Measurements from ENCODE around the gene PLAC1.

DNA sequence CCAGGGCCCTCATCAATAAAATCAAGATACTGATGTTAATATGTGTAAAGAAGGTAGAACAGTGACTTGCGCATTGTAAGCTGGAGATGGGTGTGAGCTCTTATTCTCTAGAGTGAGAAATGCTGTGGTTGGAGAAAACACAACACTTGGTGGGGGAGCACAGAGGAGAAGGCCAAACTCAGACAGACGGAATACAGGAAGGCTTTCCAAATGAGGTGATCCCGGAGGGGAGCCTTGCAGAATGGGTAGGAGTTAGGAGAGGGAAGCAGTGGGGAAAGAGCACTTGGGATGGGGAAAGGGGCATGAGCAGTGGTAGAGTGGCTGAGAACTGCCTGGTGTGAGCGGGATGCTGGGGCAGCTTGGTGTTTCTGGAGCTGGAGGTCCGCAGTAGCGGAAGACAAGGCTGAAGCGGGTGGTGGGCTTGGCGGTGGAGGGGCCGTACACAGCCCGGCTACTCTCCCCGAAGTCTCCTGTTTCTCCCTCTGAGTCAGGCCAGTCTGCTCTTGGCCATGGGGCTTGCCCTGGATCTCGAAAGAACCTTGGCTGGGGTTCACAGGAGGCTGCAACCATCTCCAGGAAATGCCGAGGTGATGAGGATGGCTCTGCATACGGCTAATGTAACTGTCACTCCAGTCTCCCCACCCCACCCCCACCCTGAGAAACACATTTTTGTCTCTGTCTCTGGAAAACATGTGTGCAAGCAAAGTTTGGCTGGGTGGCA, 11.3 kb upstream of the PLAC1 start:
- TF ChIP-seq, protein P1, sequence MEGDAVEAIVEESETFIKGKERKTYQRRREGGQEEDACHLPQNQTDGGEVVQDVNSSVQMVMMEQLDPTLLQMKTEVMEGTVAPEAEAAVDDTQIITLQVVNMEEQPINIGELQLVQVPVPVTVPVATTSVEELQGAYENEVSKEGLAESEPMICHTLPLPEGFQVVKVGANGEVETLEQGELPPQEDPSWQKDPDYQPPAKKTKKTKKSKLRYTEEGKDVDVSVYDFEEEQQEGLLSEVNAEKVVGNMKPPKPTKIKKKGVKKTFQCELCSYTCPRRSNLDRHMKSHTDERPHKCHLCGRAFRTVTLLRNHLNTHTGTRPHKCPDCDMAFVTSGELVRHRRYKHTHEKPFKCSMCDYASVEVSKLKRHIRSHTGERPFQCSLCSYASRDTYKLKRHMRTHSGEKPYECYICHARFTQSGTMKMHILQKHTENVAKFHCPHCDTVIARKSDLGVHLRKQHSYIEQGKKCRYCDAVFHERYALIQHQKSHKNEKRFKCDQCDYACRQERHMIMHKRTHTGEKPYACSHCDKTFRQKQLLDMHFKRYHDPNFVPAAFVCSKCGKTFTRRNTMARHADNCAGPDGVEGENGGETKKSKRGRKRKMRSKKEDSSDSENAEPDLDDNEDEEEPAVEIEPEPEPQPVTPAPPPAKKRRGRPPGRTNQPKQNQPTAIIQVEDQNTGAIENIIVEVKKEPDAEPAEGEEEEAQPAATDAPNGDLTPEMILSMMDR (IDR thresholded peaks at IDR 0.05): no peak
- TF ChIP-seq SIN3A (IDR thresholded peaks at IDR 0.05; ENCODE audit: borderline replicate concordance, insufficient read depth, low read depth, low read length) (no peak), POLR2AphosphoS5 (IDR thresholded peaks at IDR 0.05; ENCODE audit: low read depth, low read length) (no peak)
